ENCODE measurements around the gene CRTAC1. TPM values are rescaled to one million over a fixed set of nuclear protein-coding genes. Genes with fewer than 3 reads are reported as not detected.

The CRTAC1 gene
- total RNA-seq, 1 experiment from 2014 or later, result 1.2 TPM

DNA sequence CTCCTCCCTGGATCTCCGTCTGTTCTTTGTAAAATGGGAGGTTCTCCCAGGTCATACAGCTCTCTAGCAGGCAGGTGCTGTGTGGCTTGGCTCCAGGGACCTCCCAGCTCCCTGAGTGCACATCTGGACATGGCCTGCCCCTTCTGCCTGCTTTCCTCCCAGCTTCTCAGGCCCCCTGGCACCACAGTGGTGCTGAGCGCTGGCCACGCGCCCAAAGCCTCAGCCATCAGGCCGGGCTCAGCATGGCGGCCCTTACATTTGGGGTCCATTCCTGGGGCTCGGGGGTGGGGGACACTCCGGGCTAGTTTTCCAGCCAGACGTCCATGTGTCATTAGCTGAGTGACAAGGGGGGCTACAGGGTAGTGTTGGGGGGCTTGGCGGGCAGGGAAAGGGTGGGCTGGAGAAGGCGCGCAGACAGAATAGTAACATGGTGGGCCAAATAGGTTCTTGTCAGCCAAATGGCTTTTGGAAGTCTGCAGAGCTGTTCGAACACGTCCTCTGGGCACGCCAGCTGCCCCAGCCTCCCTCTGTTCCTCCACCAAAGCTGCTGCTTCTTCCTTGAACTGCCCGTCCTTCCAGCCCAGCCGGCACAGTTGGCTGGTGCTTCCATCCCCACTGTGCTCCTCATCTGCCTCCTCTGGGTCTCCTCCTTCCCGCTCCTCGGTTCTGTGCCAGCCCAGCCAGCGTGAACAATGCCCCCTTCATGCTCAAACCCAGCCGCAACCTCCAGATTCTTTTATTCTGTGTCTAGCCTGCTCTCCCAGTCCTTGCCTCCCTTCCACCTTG, 114.9 kb downstream of the CRTAC1 start (continued):
- TF ChIP-seq, protein P1, sequence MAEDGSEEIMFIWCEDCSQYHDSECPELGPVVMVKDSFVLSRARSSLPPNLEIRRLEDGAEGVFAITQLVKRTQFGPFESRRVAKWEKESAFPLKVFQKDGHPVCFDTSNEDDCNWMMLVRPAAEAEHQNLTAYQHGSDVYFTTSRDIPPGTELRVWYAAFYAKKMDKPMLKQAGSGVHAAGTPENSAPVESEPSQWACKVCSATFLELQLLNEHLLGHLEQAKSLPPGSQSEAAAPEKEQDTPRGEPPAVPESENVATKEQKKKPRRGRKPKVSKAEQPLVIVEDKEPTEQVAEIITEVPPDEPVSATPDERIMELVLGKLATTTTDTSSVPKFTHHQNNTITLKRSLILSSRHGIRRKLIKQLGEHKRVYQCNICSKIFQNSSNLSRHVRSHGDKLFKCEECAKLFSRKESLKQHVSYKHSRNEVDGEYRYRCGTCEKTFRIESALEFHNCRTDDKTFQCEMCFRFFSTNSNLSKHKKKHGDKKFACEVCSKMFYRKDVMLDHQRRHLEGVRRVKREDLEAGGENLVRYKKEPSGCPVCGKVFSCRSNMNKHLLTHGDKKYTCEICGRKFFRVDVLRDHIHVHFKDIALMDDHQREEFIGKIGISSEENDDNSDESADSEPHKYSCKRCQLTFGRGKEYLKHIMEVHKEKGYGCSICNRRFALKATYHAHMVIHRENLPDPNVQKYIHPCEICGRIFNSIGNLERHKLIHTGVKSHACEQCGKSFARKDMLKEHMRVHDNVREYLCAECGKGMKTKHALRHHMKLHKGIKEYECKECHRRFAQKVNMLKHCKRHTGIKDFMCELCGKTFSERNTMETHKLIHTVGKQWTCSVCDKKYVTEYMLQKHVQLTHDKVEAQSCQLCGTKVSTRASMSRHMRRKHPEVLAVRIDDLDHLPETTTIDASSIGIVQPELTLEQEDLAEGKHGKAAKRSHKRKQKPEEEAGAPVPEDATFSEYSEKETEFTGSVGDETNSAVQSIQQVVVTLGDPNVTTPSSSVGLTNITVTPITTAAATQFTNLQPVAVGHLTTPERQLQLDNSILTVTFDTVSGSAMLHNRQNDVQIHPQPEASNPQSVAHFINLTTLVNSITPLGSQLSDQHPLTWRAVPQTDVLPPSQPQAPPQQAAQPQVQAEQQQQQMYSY (CRISPR knock-in tag; IDR thresholded peaks at IDR 0.05), result no peak
- TF ChIP-seq HMGA2 (CRISPR knock-in tag; IDR thresholded peaks at IDR 0.05), result no peak
- TF ChIP-seq, protein P2, sequence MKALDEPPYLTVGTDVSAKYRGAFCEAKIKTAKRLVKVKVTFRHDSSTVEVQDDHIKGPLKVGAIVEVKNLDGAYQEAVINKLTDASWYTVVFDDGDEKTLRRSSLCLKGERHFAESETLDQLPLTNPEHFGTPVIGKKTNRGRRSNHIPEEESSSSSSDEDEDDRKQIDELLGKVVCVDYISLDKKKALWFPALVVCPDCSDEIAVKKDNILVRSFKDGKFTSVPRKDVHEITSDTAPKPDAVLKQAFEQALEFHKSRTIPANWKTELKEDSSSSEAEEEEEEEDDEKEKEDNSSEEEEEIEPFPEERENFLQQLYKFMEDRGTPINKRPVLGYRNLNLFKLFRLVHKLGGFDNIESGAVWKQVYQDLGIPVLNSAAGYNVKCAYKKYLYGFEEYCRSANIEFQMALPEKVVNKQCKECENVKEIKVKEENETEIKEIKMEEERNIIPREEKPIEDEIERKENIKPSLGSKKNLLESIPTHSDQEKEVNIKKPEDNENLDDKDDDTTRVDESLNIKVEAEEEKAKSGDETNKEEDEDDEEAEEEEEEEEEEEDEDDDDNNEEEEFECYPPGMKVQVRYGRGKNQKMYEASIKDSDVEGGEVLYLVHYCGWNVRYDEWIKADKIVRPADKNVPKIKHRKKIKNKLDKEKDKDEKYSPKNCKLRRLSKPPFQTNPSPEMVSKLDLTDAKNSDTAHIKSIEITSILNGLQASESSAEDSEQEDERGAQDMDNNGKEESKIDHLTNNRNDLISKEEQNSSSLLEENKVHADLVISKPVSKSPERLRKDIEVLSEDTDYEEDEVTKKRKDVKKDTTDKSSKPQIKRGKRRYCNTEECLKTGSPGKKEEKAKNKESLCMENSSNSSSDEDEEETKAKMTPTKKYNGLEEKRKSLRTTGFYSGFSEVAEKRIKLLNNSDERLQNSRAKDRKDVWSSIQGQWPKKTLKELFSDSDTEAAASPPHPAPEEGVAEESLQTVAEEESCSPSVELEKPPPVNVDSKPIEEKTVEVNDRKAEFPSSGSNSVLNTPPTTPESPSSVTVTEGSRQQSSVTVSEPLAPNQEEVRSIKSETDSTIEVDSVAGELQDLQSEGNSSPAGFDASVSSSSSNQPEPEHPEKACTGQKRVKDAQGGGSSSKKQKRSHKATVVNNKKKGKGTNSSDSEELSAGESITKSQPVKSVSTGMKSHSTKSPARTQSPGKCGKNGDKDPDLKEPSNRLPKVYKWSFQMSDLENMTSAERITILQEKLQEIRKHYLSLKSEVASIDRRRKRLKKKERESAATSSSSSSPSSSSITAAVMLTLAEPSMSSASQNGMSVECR (CRISPR knock-in tag; IDR thresholded peaks at IDR 0.05; ENCODE audit: borderline replicate concordance), result no peak
- TF ChIP-seq OVOL2 (CRISPR knock-in tag; IDR thresholded peaks at IDR 0.05; ENCODE audit: borderline replicate concordance), result no peak
- TF ChIP-seq, protein P3, sequence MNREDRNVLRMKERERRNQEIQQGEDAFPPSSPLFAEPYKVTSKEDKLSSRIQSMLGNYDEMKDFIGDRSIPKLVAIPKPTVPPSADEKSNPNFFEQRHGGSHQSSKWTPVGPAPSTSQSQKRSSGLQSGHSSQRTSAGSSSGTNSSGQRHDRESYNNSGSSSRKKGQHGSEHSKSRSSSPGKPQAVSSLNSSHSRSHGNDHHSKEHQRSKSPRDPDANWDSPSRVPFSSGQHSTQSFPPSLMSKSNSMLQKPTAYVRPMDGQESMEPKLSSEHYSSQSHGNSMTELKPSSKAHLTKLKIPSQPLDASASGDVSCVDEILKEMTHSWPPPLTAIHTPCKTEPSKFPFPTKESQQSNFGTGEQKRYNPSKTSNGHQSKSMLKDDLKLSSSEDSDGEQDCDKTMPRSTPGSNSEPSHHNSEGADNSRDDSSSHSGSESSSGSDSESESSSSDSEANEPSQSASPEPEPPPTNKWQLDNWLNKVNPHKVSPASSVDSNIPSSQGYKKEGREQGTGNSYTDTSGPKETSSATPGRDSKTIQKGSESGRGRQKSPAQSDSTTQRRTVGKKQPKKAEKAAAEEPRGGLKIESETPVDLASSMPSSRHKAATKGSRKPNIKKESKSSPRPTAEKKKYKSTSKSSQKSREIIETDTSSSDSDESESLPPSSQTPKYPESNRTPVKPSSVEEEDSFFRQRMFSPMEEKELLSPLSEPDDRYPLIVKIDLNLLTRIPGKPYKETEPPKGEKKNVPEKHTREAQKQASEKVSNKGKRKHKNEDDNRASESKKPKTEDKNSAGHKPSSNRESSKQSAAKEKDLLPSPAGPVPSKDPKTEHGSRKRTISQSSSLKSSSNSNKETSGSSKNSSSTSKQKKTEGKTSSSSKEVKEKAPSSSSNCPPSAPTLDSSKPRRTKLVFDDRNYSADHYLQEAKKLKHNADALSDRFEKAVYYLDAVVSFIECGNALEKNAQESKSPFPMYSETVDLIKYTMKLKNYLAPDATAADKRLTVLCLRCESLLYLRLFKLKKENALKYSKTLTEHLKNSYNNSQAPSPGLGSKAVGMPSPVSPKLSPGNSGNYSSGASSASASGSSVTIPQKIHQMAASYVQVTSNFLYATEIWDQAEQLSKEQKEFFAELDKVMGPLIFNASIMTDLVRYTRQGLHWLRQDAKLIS (CRISPR knock-in tag; IDR thresholded peaks at IDR 0.05; ENCODE audit: borderline replicate concordance), result no peak
- TF ChIP-seq, protein P4, sequence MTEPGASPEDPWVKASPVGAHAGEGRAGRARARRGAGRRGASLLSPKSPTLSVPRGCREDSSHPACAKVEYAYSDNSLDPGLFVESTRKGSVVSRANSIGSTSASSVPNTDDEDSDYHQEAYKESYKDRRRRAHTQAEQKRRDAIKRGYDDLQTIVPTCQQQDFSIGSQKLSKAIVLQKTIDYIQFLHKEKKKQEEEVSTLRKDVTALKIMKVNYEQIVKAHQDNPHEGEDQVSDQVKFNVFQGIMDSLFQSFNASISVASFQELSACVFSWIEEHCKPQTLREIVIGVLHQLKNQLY (CRISPR knock-in tag; IDR thresholded peaks at IDR 0.05), result no peak
- TF ChIP-seq ZNF232 (CRISPR knock-in tag; IDR thresholded peaks at IDR 0.05), result no peak
- TF ChIP-seq, protein P5, sequence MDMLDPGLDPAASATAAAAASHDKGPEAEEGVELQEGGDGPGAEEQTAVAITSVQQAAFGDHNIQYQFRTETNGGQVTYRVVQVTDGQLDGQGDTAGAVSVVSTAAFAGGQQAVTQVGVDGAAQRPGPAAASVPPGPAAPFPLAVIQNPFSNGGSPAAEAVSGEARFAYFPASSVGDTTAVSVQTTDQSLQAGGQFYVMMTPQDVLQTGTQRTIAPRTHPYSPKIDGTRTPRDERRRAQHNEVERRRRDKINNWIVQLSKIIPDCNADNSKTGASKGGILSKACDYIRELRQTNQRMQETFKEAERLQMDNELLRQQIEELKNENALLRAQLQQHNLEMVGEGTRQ (CRISPR knock-in tag; IDR thresholded peaks at IDR 0.05), result no peak
- no peak for TF ChIP-seq NFE2L1 (CRISPR knock-in tag; IDR thresholded peaks at IDR 0.05)
- TF ChIP-seq NFYB (CRISPR knock-in tag; conservative IDR thresholded peaks at IDR 0.05; ENCODE audit: low read depth), result no peak

DNA sequence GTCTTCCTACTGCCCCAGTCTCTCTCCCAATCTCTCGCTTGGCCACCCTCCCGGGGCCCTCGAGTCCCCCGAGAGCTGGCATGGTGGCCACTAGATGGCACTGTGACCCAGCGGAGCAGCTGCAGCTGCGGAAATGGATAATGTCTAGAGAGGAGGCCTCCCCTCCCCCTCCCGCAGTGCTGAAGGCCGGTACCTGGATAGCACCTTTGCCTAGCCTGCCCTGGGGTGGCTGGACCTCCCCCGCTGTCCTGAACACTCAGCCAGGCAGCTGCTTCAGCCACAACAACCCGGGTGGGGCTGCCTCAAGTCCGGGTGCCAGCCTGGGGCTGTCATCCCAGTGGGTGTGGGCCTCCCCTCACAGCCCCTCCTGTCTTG, 115.6 kb downstream of the CRTAC1 start:
- no peak overlapping the region for H3K4me3 Mint-ChIP-seq
- H3K9me3 Mint-ChIP-seq, result no peaks in the 10 kb centered on the region
- peaks cover 23% of the 10 kb centered on the region for H3K27me3 Mint-ChIP-seq (ENCODE audit: low read depth)
- ATAC-seq, result peak; percentile 95
- H3K36me3 Mint-ChIP-seq, result no peaks in the 10 kb centered on the region
- peaks cover 8% of the 10 kb centered on the region for H3K4me1 Mint-ChIP-seq
- CTCF ChIA-PET, result interaction anchor here (0.5 to 3.0 kb wide), 27 partner anchors 9 to 711 kb away, joined by 3 to 71 read pairs (median 4); partner anchors contain the start of genes CRTAC1, GOLGA7B and R3HCC1L
- H3K27ac Mint-ChIP-seq, result no peak overlapping the region
- POLR2A ChIA-PET, result interaction anchor here (0.9 to 1.4 kb wide), 3 partner anchors 12 to 413 kb away, joined by 3 to 6 read pairs (median 3); no protein-coding TSS in a partner anchor
- DNase-seq (ENCODE audit: low spot score), result peak; percentile 93
- TF ChIP-seq, protein P6, sequence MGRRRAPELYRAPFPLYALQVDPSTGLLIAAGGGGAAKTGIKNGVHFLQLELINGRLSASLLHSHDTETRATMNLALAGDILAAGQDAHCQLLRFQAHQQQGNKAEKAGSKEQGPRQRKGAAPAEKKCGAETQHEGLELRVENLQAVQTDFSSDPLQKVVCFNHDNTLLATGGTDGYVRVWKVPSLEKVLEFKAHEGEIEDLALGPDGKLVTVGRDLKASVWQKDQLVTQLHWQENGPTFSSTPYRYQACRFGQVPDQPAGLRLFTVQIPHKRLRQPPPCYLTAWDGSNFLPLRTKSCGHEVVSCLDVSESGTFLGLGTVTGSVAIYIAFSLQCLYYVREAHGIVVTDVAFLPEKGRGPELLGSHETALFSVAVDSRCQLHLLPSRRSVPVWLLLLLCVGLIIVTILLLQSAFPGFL (CRISPR knock-in tag; IDR thresholded peaks at IDR 0.05; ENCODE audit: borderline replicate concordance), result no peak
- TF ChIP-seq, protein P7, sequence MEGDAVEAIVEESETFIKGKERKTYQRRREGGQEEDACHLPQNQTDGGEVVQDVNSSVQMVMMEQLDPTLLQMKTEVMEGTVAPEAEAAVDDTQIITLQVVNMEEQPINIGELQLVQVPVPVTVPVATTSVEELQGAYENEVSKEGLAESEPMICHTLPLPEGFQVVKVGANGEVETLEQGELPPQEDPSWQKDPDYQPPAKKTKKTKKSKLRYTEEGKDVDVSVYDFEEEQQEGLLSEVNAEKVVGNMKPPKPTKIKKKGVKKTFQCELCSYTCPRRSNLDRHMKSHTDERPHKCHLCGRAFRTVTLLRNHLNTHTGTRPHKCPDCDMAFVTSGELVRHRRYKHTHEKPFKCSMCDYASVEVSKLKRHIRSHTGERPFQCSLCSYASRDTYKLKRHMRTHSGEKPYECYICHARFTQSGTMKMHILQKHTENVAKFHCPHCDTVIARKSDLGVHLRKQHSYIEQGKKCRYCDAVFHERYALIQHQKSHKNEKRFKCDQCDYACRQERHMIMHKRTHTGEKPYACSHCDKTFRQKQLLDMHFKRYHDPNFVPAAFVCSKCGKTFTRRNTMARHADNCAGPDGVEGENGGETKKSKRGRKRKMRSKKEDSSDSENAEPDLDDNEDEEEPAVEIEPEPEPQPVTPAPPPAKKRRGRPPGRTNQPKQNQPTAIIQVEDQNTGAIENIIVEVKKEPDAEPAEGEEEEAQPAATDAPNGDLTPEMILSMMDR (IDR thresholded peaks at IDR 0.05), result peak; percentile 86
- TF ChIP-seq TEAD4 (CRISPR knock-in tag; IDR thresholded peaks at IDR 0.05), result no peak
- TF ChIP-seq, protein P8, sequence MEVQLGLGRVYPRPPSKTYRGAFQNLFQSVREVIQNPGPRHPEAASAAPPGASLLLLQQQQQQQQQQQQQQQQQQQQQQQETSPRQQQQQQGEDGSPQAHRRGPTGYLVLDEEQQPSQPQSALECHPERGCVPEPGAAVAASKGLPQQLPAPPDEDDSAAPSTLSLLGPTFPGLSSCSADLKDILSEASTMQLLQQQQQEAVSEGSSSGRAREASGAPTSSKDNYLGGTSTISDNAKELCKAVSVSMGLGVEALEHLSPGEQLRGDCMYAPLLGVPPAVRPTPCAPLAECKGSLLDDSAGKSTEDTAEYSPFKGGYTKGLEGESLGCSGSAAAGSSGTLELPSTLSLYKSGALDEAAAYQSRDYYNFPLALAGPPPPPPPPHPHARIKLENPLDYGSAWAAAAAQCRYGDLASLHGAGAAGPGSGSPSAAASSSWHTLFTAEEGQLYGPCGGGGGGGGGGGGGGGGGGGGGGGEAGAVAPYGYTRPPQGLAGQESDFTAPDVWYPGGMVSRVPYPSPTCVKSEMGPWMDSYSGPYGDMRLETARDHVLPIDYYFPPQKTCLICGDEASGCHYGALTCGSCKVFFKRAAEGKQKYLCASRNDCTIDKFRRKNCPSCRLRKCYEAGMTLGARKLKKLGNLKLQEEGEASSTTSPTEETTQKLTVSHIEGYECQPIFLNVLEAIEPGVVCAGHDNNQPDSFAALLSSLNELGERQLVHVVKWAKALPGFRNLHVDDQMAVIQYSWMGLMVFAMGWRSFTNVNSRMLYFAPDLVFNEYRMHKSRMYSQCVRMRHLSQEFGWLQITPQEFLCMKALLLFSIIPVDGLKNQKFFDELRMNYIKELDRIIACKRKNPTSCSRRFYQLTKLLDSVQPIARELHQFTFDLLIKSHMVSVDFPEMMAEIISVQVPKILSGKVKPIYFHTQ (CRISPR knock-in tag; IDR thresholded peaks at IDR 0.05), result no peak

All from WTC11 (cell line).